Small intestine (tissue), 7 donors: ENCODE measurements around the gene LAMC3. TPM values are rescaled to one million over a fixed set of nuclear protein-coding genes. Genes with fewer than 3 reads are reported as not detected.
A peak's percentile ranks its signal among the peaks of the same experiment; 100 is the strongest.

Experiments used
- DNase-seq, 2 donors: peaks; one replicate each; pipeline versions ENCODE4 v3.0.0 to v3.0.0-alpha.2; 2013
- FAIRE-seq: peaks from 2 replicates; lab custom pipeline; 2012; peaks lifted over from hg19 to GRCh38; lab: Jason Lieb, UNC
- H3K27ac ChIP-seq, 3 donors: one replicate each; pipeline ENCODE4 v1.5.1; 2013; ENCODE audit warnings: low read length in 2 of 3, mild to moderate bottlenecking in 2 of 3, control low read depth in 1 of 3, inconsistent platforms in 1 of 3, low read depth in 1 of 3, moderate library complexity in 1 of 3
- H3K27me3 ChIP-seq, 3 donors: one replicate each; pipeline ENCODE4 v1.6.1; 2013; ENCODE audit warnings: low read length in 3 of 3, inconsistent platforms in 1 of 3; ENCODE audit not compliant: control insufficient read depth in 3 of 3, insufficient read depth in 3 of 3
- H3K36me3 ChIP-seq, 3 donors: one replicate each; pipeline ENCODE4 v1.6.1; 2013; ENCODE audit warnings: low read length in 3 of 3, inconsistent platforms in 1 of 3, low read depth in 1 of 3, mild to moderate bottlenecking in 1 of 3, moderate library complexity in 1 of 3; ENCODE audit not compliant: control insufficient read depth in 3 of 3, insufficient read depth in 2 of 3
- H3K4me1 ChIP-seq, 3 donors: one replicate each; pipeline ENCODE4 v1.6.1; 2013; ENCODE audit warnings: low read length in 2 of 3, inconsistent platforms in 1 of 3, low read depth in 1 of 3, mild to moderate bottlenecking in 1 of 3, moderate library complexity in 1 of 3; ENCODE audit not compliant: control insufficient read depth in 3 of 3, insufficient read depth in 2 of 3
- H3K4me3 ChIP-seq, 3 donors: one replicate each; pipeline ENCODE4 v1.5.1; 2013; ENCODE audit warnings: low read length in 3 of 3, control low read depth in 1 of 3, inconsistent platforms in 1 of 3, low read depth in 1 of 3, mild to moderate bottlenecking in 1 of 3, moderate library complexity in 1 of 3
- H3K9me3 ChIP-seq, 2 donors: one replicate each; pipeline ENCODE4 v1.6.1; 2013; ENCODE audit warnings: low read depth in 1 of 2, low read length in 1 of 2; ENCODE audit not compliant: control insufficient read depth in 2 of 2, insufficient read depth in 1 of 2
- WGBS, 3 donors: extraction: QIAGEN DNeasy Blood & Tissue Kit; methylation state at CpG; one replicate each; pipeline ENCODE4 v1.1.7; 2013; 5-methylcytosine and 5-hydroxymethylcytosine counted together
- polyA plus RNA-seq, 4 donors: library from polyadenylated mRNA; stranded (reverse) in 3 of 4; unstranded in 1 of 4; fragments of 200-250 nt in 3 of 4; fragments of 120-200 nt in 1 of 4; gene quantifications; one replicate each; pipeline versions ENCODE4 v1.2.1 to v1.2.3, GENCODE V29; 2013
- donor health status: healthy with polysubstance abuse.
- donor health status: control.
- donor health status: control.
- donor health status: Bipolar disorder and iron deficiency.
- donor health status: healthy.

Gene LAMC3
- polyA plus RNA-seq, 4 donors: 0.25 to 0.44 TPM; not detected in 2

- DNase-seq (no peak), FAIRE-seq (no peak)
- no peaks in the 10 kb centered on the region for H3K36me3 ChIP-seq
- no peaks in the 10 kb centered on the region for H3K9me3 ChIP-seq
- H3K4me3 ChIP-seq: no peak overlapping the region
- H3K4me1 ChIP-seq: no peaks in the 10 kb centered on the region
- H3K27me3 ChIP-seq: peaks cover 0 to 33% (median 17%) of the 10 kb centered on the region in 3 donors
- 76 to 83% (median 79%) methylated on average over 6 of the region's 6 CpGs for WGBS, 3 donors
- no peak overlapping the region for H3K27ac ChIP-seq
Observed at GRCh38 chr9:131092030-131092429, 83.1 kb downstream of the LAMC3 start.

- no peak for FAIRE-seq
- DNase-seq: no peak
- Histone ChIP-seq H3K27me3 (peaks cover 0 to 41% (median 18%) of the 10 kb centered on the region in 3 donors), H3K4me1 (no peaks in the 10 kb centered on the region), H3K36me3 (no peaks in the 10 kb centered on the region), H3K27ac (no peak overlapping the region), H3K9me3 (no peaks in the 10 kb centered on the region), H3K4me3 (no peak overlapping the region)
- WGBS, 3 donors: 75 to 78% (median 77%) methylated on average over 23 to 24 of the region's 24 CpGs
Observed at GRCh38 chr9:131092548-131093440, 83.8 kb downstream of the LAMC3 start.

DNA sequence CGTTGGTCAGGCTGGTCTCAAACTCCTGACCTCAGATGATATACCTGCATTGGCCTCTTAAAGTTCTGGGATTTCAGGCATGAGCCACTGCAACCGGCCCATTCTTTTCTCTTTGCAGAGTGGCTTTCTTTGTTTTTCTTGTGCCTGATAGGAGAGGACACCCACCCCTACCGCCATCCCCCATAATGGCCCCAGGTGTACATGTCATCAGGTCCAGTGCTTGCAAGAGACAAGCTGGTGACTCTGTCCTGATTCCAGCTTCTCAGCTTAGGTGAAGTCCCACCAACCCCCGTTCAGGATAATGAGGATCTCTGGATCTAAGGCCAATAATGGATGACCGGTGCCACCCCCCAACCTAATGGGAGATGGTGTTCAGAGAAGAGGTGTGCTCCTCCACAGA lies 85.0 kb downstream of the LAMC3 start:
- Histone ChIP-seq H3K27ac (no peak overlapping the region), H3K36me3 (no peaks in the 10 kb centered on the region), H3K27me3 (peaks cover 0 to 46% (median 18%) of the 10 kb centered on the region in 3 donors), H3K4me1 (no peaks in the 10 kb centered on the region), H3K4me3 (no peak overlapping the region), H3K9me3 (no peaks in the 10 kb centered on the region)
- 64 to 78% (median 78%) methylated on average over 5 of the region's 5 CpGs for WGBS, 3 donors
- no peak for DNase-seq
- no peak for FAIRE-seq

GRCh38 chr9:131094622-131095021 lies 85.6 kb downstream of the LAMC3 start:
- Histone ChIP-seq H3K36me3 (no peaks in the 10 kb centered on the region), H3K27me3 (peaks cover 0 to 46% (median 18%) of the 10 kb centered on the region in 3 donors), H3K4me1 (no peaks in the 10 kb centered on the region), H3K9me3 (no peaks in the 10 kb centered on the region), H3K27ac (no peak overlapping the region), H3K4me3 (no peak overlapping the region)
- DNase-seq: no peak
- WGBS, 3 donors: 40 to 51% (median 40%) methylated on average over 12 of the region's 12 CpGs
- no peak for FAIRE-seq

- Histone ChIP-seq H3K27ac (no peak overlapping the region), H3K9me3 (no peaks in the 10 kb centered on the region), H3K36me3 (no peaks in the 10 kb centered on the region), H3K27me3 (peaks cover 0 to 46% (median 18%) of the 10 kb centered on the region in 3 donors), H3K4me3 (peak overlapping the region in 1 of 3 donors; percentile 36), H3K4me1 (no peaks in the 10 kb centered on the region)
- FAIRE-seq (no peak), DNase-seq (no peak)
- 32 to 35% (median 34%) methylated on average over 16 of the region's 16 CpGs for WGBS, 3 donors
Observed at GRCh38 chr9:131095666-131096268, 86.8 kb downstream of the LAMC3 start.

DNA sequence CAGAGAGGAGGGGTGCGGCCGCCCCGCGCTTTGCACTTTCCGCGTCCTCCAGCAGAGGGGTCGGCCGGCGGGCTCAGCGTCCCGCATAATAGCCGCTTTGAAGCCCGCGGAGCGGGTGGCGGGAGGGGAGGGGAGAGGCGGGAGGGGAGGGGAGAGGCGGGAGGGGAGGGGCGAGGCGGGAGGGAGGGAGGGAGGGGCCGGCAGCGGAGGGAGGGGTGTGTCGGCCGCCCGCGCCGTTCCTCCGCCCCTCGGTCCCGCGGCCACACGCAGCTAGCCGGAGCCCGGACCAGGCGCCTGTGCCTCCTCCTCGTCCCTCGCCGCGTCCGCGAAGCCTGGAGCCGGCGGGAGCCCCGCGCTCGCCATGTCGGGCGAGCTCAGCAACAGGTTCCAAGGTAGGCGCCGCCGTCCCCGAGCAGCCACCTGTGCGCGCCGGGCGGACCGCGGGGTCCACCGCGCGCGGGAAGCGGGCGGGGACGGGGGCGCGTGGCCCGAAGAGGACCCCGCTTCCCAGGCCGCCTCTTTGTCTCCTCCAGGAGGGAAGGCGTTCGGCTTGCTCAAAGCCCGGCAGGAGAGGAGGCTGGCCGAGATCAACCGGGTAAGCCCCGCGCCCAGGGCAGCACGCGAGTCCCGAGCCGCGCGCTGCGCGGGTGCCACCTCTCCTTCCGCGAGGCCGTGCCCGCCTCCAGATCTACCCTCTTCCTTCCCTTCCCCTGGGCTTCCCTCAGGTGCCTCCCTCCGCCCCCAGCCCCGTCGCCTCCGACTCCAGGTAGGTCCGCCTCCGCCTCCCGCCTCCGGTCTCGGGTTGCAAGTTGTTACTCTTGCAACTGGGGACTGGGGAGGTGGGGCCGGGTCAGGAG lies 87.5 kb downstream of the LAMC3 start, which contains the start of gene AIF1L:
Gene AIF1L, plus strand, starts transcription at position 263 of the 857 bp plus-strand sequence. Its CDS starts 99 bp downstream, at position 362.
- peak within 1 kb of the TSS in 2 of 3 donors; percentile 15 to 36 for H3K4me3 ChIP-seq
- FAIRE-seq (no peak), DNase-seq (peak; percentile 2 to 64)
- H3K36me3 ChIP-seq: no peaks in the 10 kb centered on the region
- peaks cover 0 to 46% (median 18%) of the 10 kb centered on the region in 3 donors for H3K27me3 ChIP-seq
- WGBS, 3 donors: 0 to 2% (median 1%) methylated on average over 52 to 95 of the region's 99 CpGs
- no peaks in the 10 kb centered on the region for H3K9me3 ChIP-seq
- no peak within 1 kb of the TSS for H3K27ac ChIP-seq
- H3K4me1 ChIP-seq: no peaks in the 10 kb centered on the region

GRCh38 chr9:131097126-131097947 lies 88.4 kb downstream of the LAMC3 start:
- WGBS, 3 donors: 23 to 33% (median 29%) methylated on average over 19 of the region's 19 CpGs
- Histone ChIP-seq H3K4me1 (no peaks in the 10 kb centered on the region), H3K36me3 (no peaks in the 10 kb centered on the region), H3K9me3 (no peaks in the 10 kb centered on the region), H3K4me3 (peak overlapping the region in 1 of 3 donors; percentile 15), H3K27me3 (peaks cover 0 to 46% (median 18%) of the 10 kb centered on the region in 3 donors), H3K27ac (no peak overlapping the region)
- FAIRE-seq (no peak), DNase-seq (no peak)
